Fibroblast of skin of left quadriceps (primary cell): ENCODE data around the gene NSL1.
A peak's percentile ranks its signal among the peaks of the same experiment; 100 is the strongest.

Experiments
- DNase-seq, 2 experiments: peaks; one replicate each; pipeline ENCODE4 v3.0.0-alpha.2; 2013; ENCODE audit warnings: low read depth in 2 of 2

NSL1 gene

GRCh38 chr1:212703991-212704564 lies 87.5 kb downstream of the NSL1 start:
- DNase-seq, result no peak

- no peak for DNase-seq
Observed at GRCh38 chr1:212702672-212703071, 88.9 kb downstream of the NSL1 start.

- DNase-seq, result no peak
Observed at GRCh38 chr1:212701910-212702309, 89.7 kb downstream of the NSL1 start.

- no peak for DNase-seq
Observed at GRCh38 chr1:212700892-212701819, 90.4 kb downstream of the NSL1 start.

- DNase-seq, result no peak
Observed at GRCh38 chr1:212700223-212700891, 91.2 kb downstream of the NSL1 start.

- no peak for DNase-seq
Observed at GRCh38 chr1:212699625-212700222, 91.9 kb downstream of the NSL1 start, which contains the start of gene BATF3. Gene BATF3 (minus strand): TSS chr1:212699840. CDS start chr1:212699762, 78 bp downstream.

- no peak for DNase-seq
Observed at GRCh38 chr1:212699104-212699624, 92.4 kb downstream of the NSL1 start.

- no peak for DNase-seq
Observed at GRCh38 chr1:212698467-212699103, 93.0 kb downstream of the NSL1 start.

- no peak for DNase-seq
Observed at GRCh38 chr1:212696721-212697331, 94.8 kb downstream of the NSL1 start.

- DNase-seq, result no peak
Observed at GRCh38 chr1:212692774-212693644, 98.6 kb downstream of the NSL1 start.

- DNase-seq, result no peak
Observed at GRCh38 chr1:212691561-212692071, 100.0 kb downstream of the NSL1 start.

- DNase-seq, result no peak
Observed at GRCh38 chr1:212690816-212691403, 100.7 kb downstream of the NSL1 start.

GRCh38 chr1:212689758-212690529 lies 101.6 kb downstream of the NSL1 start:
- DNase-seq, result no peak

- no peak for DNase-seq
Observed at GRCh38 chr1:212689196-212689725, 102.3 kb downstream of the NSL1 start.

GRCh38 chr1:212688341-212689047 lies 103.1 kb downstream of the NSL1 start:
- DNase-seq, result peak; percentile 78 to 80

GRCh38 chr1:212687811-212688210 lies 103.8 kb downstream of the NSL1 start:
- no peak for DNase-seq

- no peak for DNase-seq
Observed at GRCh38 chr1:212686591-212686990, 105.0 kb downstream of the NSL1 start.

- DNase-seq, result no peak
Observed at GRCh38 chr1:212686069-212686468, 105.5 kb downstream of the NSL1 start.
